ENCODE results near the gene ARL11.
A peak's percentile ranks its signal among the peaks of the same experiment; 100 is the strongest.

The ARL11 gene

DNA sequence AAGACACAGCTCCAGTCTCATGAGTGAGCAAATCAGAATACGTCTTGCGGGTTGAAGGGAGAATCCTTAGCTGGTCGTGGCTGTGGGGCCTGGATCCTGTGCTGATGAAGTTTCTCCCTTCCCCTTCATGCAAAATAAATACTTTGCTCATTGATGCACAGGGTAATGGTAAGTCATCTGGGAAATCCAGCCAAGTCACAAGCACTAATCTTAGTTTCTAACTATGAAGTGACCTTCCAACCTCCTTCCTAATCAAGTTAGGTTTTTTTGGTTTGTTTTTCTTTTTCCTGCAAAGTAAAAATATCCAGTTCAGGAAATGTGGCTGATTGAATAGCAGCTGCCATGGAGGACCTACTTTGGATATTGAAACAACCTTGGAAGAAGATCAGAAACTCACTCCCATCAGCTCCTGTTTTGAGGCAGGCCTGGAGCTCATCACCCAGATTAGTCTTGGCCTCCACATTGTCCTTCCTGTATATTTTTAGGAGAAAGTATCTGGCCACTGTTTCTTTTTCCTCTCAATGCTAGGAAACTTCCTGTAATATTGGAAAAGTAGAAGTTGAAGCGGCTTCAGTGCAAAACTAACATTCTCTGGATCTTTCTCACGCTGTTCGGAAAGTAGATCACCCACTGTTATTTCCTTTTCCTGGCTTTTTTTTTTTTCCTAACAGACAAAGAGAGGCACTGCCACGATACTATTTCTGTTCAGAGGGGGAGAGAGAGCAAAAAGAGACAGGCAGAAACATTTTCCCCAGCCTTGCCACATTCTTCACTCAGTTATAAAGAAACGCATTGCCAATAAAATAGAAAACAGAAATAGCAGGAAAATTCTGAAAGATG, 12.3 kb upstream of the ARL11 start:
- no peak for DNase-seq

DNA sequence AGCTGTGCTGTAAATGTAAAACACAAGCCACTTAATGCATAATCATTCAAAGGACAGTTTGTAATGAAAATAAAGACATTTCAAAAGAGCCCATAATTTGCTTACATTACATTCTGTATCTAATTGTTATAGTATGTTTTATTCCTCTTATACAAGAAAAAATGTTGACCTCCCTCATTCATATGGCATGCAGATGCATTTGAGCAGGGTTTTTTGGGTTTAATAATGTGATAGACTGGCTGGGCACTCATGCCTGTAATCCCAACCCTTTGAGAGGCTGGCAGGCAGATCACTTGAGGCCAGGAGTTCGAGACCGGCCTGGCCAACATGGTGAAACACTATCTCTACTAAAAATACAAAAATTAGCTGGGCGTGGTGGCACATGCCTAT, 11.6 kb upstream of the ARL11 start:
- no peak for DNase-seq

DNA sequence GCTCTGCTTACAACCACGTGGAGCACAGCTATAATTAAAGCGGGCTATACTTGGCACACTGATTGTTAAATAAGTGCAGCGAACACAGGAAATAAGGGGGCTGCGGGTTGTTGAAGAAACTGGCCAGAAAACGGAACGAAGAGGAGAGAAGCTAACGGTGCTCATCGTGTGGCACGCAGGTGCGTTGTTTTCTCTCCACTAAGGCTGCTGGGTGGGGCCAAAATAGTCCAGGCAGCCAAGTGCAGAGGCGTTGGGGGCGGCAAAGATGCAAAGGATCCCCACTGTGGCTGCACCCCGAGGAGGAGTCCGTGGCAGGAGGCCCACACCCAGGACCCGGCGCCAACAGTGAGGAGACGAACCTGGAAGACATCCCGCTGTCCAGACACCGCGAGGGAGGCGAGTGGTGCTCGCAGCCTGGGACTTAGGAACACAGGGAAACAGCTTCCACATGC, 8.1 kb upstream of the ARL11 start:
- peak; percentile 74 for DNase-seq

DNA sequence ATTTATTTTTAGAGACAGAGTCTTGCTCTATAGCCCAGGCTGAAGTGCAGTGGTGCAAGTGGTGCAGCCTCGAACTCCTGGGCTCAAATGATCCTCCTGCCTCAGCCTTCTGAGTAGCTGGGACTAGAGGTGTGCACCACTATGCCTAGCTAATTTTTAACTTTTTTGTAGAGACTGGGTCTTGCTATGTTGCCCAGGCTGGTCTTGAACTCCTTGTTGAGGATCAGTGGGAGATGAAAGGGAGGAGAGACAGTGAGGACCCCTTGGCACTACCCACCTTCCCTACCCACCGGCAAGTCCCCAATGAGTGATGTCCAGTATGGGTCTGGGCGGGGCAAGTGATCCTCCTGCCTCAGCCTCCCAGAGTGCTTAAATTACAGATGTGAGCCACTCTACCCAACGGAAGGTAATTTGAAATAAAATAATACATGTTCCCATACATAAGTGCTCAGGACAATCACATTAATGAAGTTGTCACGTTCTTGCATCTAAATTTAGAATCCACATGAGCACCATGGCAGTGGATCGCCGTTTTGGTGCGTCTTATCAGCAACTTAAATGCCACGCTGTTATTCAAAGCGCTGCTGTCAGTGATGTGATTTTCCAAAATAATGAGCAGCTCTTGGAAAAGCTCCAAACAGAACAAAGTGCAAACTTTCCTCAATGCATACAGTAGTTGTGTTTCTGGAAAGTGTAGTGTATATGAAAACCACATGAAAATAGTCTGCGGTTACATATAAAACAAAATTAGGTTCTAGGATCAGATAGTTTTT, 5.9 kb upstream of the ARL11 start:
- DNase-seq: no peak

DNA sequence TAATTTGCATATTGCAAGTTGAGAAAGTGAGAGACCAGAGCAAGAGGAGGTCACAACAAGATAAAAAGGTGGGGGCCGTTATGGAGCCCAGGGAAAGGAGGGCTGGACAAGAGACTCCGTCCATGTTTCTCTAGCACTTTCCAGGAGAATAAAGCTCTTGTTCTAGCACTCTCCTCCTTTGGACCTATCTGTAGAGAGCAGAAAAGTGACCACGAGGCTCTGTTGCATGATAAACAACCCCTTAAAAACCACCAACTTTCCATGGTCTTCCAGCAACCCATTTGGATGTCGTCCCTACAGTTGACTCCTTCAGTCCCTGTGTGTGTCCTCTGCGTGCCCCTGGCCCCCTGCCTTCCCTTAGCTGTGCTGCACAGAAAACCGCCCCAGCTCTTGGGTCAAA, 4.1 kb upstream of the ARL11 start:
- no peak for DNase-seq

DNA sequence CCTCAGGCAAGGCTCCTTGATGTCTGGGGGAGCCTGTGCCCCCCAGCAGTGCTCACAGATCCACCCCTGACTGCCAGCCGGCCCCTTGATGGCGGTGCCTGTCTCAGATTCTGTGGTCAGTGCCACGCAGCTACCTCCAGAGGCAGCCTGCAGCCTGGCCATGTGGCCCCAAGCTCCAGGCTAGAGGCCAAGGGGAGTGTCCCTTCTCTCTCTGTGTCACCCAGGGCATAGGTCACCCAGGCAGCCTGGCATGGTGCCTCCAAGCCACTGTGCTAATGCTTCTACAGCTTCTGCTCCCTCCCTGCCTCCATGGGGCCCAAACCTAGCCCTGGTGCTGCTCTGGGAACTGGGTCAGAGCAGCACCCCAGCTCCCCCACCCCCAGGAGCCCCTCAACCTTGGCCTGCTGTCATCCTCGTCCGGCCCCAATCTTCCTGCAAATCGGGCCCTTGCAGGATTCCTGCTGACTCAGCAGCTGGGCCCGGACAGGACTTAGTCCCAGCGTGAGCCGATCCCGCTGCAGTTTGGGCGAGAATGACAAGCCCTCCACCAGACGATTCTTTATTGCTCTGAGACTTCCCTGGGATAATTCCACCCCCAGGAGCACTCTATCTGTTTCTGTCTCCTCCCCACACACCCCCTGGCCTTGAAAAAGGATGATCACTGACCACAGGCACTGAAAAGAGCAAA, 2.8 kb upstream of the ARL11 start:
- no peak for DNase-seq

DNA sequence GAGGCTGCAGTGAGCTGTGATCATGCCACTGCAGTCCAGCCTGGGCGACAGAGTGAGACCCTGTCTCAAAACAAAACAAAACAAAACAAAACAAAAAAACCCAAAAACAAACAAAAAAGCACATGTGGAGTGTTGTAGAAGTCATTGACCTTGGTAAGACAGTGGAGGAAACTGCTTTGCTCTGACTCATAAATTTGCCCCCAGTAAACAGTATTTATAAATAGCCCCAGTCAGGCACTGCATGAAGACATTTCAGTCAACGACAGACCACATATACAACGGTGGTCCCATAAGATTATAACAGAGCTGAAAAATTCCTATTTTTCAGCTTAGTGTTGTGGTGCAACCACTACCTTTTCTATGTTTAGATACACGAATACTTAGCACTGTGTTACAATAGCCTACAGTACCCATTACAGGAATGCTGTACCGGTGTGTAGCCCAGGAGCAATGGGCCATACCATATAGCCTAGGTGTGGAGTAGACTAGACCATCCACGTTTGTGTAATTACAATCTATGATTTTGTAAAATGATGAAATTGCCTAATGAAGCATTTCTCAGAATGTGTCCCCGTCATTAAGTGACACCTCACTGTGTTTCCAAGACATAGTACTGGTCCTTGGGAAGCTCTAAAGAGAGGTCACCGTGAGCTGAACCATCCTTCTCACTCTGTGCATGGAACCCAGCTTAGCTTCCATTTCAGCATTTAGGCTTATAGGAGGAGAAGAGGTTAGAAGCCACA, 1.1 kb downstream of the ARL11 start:
- no peak for DNase-seq

DNA sequence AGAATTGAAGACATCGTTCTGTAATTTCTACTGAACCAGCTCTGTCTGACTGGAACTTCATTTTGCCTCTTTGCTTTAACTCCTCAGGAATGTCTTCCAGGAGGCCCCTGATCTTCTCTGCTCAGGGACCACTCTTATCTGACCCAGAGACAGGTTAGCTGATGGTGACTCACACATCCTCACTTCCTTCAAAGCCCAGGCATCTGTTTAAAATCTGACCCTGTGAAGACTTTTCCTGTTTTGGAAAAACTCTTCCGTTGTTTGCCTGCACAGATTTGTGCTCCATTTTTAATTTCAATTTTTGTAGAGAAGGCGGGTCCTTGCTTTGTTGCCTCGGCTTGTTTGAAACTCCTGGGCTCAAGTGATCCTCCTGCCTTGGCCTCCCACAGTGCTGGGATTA, 1.6 kb downstream of the ARL11 start:
- no peak for DNase-seq

DNA sequence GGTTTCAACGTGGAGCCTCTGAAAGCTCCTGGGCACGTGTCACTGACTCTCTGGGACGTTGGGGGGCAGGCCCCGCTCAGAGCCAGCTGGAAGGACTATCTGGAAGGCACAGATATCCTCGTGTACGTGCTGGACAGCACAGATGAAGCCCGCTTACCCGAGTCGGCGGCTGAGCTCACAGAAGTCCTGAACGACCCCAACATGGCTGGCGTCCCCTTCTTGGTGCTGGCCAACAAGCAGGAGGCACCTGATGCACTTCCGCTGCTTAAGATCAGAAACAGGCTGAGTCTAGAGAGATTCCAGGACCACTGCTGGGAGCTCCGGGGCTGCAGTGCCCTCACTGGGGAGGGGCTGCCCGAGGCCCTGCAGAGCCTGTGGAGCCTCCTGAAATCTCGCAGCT, 2.3 kb downstream of the ARL11 start:
- no peak for DNase-seq

DNA sequence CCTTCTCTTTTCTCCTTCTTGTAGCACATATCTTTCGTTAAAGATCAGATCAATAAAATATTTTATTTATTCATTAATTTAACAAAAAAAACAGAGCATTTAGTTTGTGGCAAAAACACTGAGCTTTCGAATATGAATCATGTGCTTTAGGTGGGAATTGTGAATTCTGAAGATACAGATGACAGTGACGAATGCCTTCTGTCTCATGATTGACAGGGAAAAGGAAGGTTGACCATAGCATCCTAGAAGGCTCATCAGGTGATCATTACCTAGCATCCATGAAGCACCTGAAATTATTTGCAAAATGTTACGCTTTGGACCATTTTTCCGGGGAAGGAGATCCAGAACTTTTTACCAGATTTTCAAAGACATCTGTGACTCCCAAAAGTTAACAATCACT, 3.8 kb downstream of the ARL11 start:
- no peak for DNase-seq

DNA sequence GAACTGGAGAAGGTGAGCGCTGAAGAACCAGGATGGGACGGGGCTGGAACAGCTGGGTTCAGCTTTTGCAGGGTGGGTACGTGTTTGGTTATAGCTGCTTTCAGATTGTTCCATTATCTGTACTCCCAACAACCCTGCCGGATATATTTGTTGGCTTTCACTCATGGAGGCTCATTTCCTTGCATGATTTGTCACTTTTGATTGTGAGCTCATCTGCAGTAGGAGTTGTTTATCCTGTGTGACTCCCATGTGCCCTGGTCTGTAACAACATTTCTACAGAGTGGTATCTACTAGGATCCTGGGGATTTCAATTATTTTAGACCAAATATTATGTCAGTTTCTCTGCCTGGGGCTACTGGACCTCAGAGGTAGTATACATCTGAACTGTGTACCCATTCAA, 5.4 kb downstream of the ARL11 start:
- DNase-seq: no peak

DNA sequence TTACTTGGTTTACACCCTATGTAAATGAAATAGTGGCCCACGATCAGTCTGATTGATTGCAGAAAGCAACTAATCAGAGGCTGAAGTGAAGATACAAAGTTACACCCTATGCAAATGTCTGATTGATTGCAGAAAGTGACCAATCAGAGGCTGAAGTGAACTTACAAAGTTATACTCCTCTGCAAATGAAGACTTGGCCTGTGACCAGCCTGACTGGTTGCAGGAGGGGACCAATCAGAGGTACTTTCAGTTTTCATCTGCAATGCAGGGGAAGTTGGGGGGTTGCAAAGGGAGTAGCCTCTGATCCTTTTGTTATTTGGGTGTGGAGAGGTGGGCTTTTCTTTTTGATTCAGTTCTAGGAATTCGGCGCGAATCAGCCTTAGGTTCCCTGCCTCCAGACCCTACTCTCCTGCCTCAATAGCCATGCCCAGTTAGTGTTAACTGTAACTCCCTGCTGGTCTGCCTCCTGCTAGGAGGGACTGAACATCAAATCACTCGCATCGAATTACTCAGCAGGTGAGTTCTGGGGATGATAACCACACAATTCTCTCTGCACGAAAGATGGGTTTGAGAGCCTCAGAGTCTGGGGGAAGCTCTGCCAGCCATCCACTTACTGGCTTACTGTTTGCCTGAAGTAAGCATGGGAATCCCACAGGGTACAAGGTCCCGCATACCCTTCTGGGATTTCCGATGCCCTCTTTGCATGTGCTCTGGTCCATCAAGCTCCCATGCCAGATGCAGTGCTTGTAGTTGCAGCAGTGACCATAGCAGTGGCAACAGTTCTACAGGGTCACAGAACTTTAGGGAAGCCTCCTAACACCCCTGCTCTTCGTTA, 7.5 kb downstream of the ARL11 start:
- peak; percentile 49 for DNase-seq

DNA sequence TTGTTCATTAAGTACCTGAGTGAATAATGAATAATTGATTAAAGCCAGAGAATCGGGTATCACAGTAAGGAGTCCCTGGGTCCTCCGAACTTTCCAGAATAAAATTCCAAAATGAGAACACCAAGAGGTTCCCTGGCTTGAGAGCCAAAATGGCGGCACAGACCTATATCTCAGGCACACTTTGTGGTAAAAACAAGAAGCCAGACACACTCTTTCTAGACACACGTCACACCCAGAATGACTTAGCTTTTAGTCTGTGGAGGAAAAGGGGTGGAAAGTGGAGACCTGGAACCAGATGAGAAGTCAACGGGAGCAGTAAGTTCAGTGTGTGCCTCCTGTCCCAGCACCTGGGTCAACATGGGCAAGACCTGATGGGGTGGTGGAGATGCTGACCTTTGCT, 8.4 kb downstream of the ARL11 start:
- DNase-seq: no peak

DNA sequence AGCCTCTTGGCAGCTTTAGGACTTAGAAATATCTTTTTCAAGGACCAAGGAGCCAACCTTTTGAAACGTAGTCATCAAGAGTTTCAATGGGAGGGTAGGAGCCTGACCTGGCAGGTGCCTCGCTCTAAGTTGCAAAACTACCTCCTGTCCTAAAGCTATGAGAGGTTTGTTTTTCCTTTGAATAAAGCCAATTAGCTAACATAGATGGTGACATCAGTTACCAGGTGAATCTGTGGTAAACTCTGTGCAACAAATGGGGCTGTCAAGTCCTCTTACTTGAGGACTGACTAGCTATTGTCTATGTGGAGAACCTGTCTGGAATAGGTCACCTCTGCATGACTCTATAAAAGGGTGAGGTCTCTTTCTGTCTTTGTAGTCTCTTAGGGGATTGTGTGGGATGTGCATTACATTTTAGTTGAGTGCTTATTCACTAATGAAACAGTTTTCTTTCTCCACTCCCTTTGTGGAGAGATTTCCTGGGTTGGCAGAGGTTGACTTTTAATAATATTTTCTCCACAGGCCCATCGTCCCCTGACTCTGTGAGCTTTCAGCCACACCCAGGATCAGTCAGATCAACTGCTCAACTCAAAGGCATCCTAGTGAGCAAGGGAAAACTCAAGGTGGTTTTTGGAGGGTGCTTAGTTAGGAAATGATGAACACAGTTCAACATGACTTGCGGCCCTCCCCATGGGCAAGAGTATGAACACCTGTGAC, 9.9 kb downstream of the ARL11 start:
- no peak for DNase-seq

DNA sequence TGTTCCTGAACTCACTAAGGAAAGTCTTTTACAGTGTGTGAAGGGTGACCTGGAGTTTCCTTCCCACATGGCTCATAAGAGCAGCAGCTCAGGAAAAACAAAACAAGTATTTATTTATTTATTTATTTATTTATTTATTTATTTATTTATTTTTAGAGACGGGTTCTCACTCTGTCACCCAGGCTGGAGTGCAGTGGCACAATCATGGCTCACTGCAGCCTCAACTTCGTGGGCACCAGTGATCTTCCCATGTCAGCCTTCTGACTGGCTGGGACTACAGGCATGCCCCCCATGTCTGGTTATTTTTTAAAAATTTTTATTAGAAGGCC, 10.4 kb downstream of the ARL11 start:
- no peak for DNase-seq

DNA sequence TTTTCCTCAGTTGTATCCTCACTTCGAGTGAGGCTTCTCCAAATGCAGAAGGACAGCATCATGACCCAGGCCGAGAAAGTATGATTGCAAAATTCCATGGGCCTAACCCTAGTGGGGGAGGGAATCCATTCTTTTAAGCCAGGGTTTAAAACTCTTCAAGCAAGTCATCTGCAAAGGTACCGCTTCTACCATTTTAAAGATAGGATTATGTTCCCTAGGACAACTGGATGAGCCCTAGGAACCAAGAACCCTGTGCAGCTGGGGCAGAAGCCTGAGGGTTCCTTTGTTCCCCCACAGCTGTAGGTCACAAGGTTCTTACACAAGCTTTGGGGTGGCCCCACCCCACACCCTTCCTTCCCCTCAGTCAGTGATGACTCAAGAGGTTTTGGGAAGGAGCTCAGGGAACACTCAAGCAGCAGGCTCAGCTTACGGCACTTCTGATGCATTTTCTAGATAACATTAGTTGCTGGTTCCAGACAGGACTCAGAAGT, 13.5 kb downstream of the ARL11 start:
- peak; percentile 91 for DNase-seq

DNA sequence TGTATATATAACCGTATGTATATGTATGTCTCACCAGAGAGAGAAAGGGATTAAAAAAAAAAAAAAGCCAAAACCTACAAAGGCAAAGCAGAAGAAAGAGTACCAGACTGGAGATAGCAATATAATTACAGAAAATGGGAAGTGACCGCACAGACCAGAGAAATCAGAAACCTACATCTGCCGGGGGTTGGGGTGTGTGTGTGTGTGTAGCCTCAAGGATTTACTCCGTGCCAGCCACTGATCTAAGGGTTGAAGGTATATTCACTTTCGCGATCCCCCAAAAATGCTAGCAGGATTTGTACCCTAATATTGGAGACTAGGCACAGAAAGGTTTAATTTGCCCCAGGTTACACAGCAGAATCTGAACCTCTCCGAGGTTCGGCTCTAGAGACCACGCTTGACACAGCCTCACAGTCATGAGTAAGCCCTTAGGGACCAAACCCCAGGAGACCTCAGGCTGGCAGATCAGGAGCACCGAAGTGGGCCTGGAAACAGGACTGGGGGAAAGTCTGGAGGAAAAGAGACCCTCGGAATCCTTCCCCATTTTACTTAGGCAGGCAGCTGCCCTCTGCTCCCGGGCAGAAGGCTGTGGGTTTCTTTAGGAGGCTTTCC, 14.8 kb downstream of the ARL11 start:
- DNase-seq: peak; percentile 88

DNA sequence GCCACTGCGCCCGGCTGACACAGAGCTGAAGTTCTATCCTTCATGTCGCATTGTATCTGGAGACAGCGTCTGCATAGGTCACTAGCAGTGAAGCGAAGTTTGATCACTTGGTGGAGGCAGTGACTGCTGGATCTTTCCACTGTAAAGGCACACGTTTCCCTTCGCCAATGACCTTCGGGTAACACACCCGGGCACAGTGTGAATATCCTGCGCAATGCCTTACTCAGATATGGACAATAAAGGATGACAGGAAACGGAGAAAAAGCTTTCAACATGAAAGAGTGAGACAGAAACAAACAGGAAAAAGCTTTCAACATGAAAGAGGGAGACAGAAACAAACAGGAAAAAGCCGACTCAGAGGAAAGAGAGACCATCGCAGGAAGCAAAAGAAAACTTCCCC, 17.1 kb downstream of the ARL11 start:
- no peak for DNase-seq

DNA sequence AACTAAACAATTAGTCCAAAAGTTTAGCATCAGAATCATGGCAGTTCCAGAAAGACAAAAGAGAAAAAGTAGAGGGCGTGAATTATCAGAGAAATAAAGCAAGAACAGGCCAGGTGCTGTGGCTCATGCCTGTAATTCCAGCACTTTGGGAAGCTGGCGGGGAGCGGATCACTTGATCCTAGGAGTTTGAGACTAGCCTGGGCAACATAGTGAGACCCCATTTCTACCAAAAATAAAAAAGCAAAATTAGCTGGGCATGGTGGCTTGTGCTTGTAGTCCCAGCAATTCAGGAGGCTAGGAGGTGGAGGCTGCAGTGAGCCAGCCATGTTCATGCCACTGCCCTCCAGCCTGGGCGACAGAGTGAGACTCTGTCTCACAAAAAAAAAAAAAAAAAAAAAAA, 18.4 kb downstream of the ARL11 start:
- DNase-seq: peak; percentile 29

DNA sequence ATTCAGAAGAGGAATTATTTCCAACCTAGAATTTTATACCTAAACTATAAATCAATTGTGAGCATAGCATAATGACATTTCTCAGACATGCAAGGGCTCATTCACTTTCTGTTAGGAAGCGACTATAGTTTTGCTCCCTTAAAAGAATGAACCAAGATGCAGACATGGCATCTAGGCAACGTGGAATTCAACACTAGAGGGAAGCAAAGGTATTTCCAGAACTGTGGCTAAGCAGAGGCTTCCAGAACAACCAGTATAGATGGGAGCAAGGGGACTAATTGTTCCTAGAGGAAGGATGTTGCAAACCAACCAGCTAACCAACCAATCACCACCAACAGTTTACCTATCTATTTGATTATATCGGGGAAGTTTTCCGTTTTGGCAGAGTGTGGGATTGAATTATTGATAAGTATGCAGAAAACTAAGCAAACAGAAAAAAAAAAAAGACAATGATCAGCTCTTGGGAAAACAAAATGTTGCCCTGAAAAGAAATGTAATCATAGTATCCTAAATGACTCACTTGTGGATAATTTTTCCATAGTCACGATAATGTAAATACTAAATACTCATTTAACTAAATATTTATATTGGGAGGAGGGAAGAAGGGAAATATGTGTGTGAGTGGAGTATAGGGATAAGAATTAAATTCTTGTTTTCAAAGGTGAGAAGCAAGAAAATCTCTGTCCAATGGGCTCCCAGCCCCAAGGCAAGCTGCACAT, 21.1 kb downstream of the ARL11 start:
- DNase-seq: no peak
